Mesendoderm (in vitro differentiated cells): ENCODE measurements around the gene PRDM2.

Source experiments
- DNase-seq: peaks from one replicate; pipeline ENCODE4 v3.0.0; 2013
- H2AK5ac ChIP-seq: 2 replicates; pipeline ENCODE4 v1.6.1; 2013; ENCODE audit warnings: low read length, inconsistent platforms
- H2BK120ac ChIP-seq: 2 replicates; pipeline ENCODE4 v1.6.1; 2013; ENCODE audit warnings: low read depth, mild to moderate bottlenecking, low read length, moderate library complexity, mixed read lengths
- H2BK15ac ChIP-seq: replicated peaks from 2 replicates; pipeline ENCODE4 v1.6.1; 2013; ENCODE audit warnings: low read depth, mild to moderate bottlenecking, moderate library complexity
- H2BK5ac ChIP-seq: 2 replicates; pipeline ENCODE4 v1.6.1; 2013; ENCODE audit warnings: low read length, inconsistent platforms
- H3K18ac ChIP-seq: 2 replicates; pipeline ENCODE4 v1.6.1; 2013; ENCODE audit warnings: mild to moderate bottlenecking, low read length, mixed read lengths
- H3K23ac ChIP-seq: one replicate; pipeline ENCODE4 v1.6.1; 2013; ENCODE audit warnings: low read length
- H3K27ac ChIP-seq: 2 replicates; pipeline ENCODE4 v1.5.1; 2013; ENCODE audit warnings: low read depth, mild to moderate bottlenecking, inconsistent platforms, low read length, moderate library complexity
- H3K27me3 ChIP-seq: 2 replicates; pipeline ENCODE4 v1.6.1; 2013; ENCODE audit warnings: low read length, control low read depth, mild to moderate bottlenecking, inconsistent platforms; ENCODE audit not compliant: insufficient read depth, poor library complexity
- H3K36me3 ChIP-seq: 2 replicates; pipeline ENCODE4 v1.6.1; 2013; ENCODE audit warnings: low read length, inconsistent platforms; ENCODE audit not compliant: control insufficient read depth, insufficient read depth
- H3K4ac ChIP-seq: one replicate; pipeline ENCODE4 v1.6.1; 2013; ENCODE audit warnings: low read depth, mild to moderate bottlenecking, low read length, moderate library complexity
- H3K4me1 ChIP-seq: 2 replicates; pipeline ENCODE4 v1.6.1; 2013; ENCODE audit warnings: low read depth, low read length, inconsistent platforms; ENCODE audit not compliant: control insufficient read depth
- H3K4me2 ChIP-seq: 2 replicates; pipeline ENCODE4 v1.6.1; 2013; ENCODE audit warnings: low read length
- H3K4me3 ChIP-seq: 2 replicates; pipeline ENCODE4 v1.5.1; 2013; ENCODE audit warnings: mild to moderate bottlenecking, low read length
- H3K56ac ChIP-seq: one replicate; pipeline ENCODE4 v1.6.1; 2013; ENCODE audit warnings: low read length
- H3K79me1 ChIP-seq: 2 replicates; pipeline ENCODE4 v1.6.1; 2013; ENCODE audit warnings: low read length, inconsistent platforms
- H3K79me2 ChIP-seq: 2 replicates; pipeline ENCODE4 v1.6.1; 2013; ENCODE audit warnings: mild to moderate bottlenecking, low read length; ENCODE audit not compliant: control insufficient read depth, insufficient read depth
- H3K9ac ChIP-seq: 2 replicates; pipeline ENCODE4 v1.6.1; 2013; ENCODE audit warnings: low read length, inconsistent platforms
- H4K5ac ChIP-seq: one replicate; pipeline ENCODE4 v1.6.1; 2013; ENCODE audit warnings: low read length
- H4K8ac ChIP-seq: one replicate; pipeline ENCODE4 v1.6.1; 2013; ENCODE audit warnings: low read depth, mild to moderate bottlenecking, control low read depth, low read length, moderate library complexity
- WGBS: extraction: QIAGEN DNeasy Blood & Tissue Kit; methylation state at CpG from one replicate; pipeline ENCODE4 v1.1.7; 2013; ENCODE audit warnings: low lambda C conversion rate, missing lambda C conversion rate; ENCODE audit not compliant: insufficient coverage; ENCODE audit errors: extremely low coverage; 5-methylcytosine and 5-hydroxymethylcytosine counted together

The PRDM2 gene

DNA sequence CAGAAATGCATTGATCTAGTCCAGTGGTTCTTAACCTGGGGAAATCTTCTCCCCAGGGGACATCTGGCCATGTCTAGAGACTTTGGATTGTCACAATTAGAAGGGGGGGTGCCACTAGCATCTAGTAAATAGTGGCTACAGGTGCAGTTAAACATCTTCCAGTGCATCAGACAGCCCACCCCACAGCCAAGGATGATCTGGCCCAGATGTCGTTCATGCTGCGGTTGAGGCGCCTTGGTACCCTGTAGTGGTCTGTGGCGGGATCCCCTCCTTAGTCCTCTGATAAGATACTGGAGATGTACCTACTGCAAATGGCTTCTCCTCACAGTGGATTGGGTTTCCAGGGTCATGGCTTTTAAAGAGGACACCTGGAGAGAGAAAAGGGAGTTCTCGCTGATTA, 69.8 kb downstream of the PRDM2 start:
- Histone ChIP-seq H3K56ac (no peak overlapping the region), H2BK120ac (no peak overlapping the region), H3K27ac (no peak overlapping the region), H3K36me3 (no peaks in the 10 kb centered on the region), H3K79me1 (peaks cover 18% of the 10 kb centered on the region), H3K4me3 (no peak overlapping the region), H3K18ac (no peak overlapping the region), H3K4me2 (no peak overlapping the region), H2BK15ac (no peak overlapping the region), H4K8ac (no peak overlapping the region), H3K4me1 (no peaks in the 10 kb centered on the region), H3K9ac (no peak overlapping the region), H4K5ac (no peak overlapping the region), H3K79me2 (peaks cover 10% of the 10 kb centered on the region), H3K27me3 (no peaks in the 10 kb centered on the region), H2BK5ac (no peak overlapping the region), H3K4ac (no peak overlapping the region), H2AK5ac (no peak overlapping the region), H3K23ac (no peak overlapping the region)
- WGBS, result no CpG with 5 or more reads among the region's 5 CpGs
- DNase-seq, result no peak

DNA sequence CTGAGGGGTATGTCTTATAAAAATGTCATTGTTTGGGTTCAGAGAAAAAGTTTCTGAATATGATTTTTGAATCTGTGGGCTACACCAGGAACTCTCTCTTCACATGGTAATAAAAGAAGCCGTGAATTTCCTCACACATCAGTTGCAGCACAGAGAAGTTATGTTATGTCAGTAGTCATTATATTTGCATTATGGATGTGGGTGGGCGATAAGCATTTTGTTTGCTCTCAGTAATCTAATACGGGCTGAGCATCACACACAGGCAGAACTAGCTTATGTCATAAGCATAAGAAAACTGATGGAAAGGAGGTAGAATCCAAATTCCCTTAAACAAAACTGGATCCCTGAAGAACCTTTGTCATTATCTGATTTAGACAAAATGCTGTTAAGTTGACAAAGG, 70.8 kb downstream of the PRDM2 start:
- H2AK5ac ChIP-seq, result no peak overlapping the region
- H4K8ac ChIP-seq, result no peak overlapping the region
- no peak overlapping the region for H4K5ac ChIP-seq
- no peak overlapping the region for H3K23ac ChIP-seq
- peaks cover 8% of the 10 kb centered on the region for H3K79me2 ChIP-seq
- H3K27me3 ChIP-seq, result no peaks in the 10 kb centered on the region
- no peak overlapping the region for H3K27ac ChIP-seq
- no peaks in the 10 kb centered on the region for H3K36me3 ChIP-seq
- H3K79me1 ChIP-seq, result peaks cover 18% of the 10 kb centered on the region
- H3K18ac ChIP-seq, result no peak overlapping the region
- H3K56ac ChIP-seq, result no peak overlapping the region
- no peak overlapping the region for H2BK120ac ChIP-seq
- H3K4ac ChIP-seq, result no peak overlapping the region
- H3K4me1 ChIP-seq, result no peaks in the 10 kb centered on the region
- no peak for DNase-seq
- no CpG with 5 or more reads among the region's 3 CpGs for WGBS
- no peak overlapping the region for H3K4me3 ChIP-seq
- H3K9ac ChIP-seq, result no peak overlapping the region
- no peak overlapping the region for H2BK5ac ChIP-seq
- no peak overlapping the region for H3K4me2 ChIP-seq
- H2BK15ac ChIP-seq, result no peak overlapping the region

DNA sequence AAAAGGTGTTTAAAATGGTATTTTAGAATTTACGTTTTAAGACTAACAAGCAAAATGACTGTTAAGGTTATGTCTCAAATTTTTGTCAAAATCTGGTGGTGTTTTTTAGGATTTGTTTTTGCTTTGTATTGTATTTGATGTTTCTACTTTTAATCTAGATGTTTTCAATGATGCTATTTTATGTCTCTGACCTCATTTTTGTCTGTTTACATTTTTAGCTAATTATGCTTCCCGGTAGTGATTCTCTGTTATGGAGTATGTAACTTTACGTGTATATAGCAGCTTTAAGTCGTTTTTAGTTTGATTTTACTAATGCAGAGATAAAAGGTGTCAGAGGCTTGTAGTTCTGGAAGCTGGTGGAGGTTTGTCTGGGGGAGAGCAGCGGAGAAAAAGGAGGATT, 71.8 kb downstream of the PRDM2 start:
- no peak overlapping the region for H2AK5ac ChIP-seq
- DNase-seq, result no peak
- no peak overlapping the region for H3K23ac ChIP-seq
- H3K79me2 ChIP-seq, result peaks cover 7% of the 10 kb centered on the region
- no peak overlapping the region for H3K4me2 ChIP-seq
- H2BK120ac ChIP-seq, result no peak overlapping the region
- peaks cover 16% of the 10 kb centered on the region for H3K79me1 ChIP-seq
- H4K5ac ChIP-seq, result no peak overlapping the region
- H3K27me3 ChIP-seq, result no peaks in the 10 kb centered on the region
- H3K18ac ChIP-seq, result no peak overlapping the region
- no peak overlapping the region for H3K9ac ChIP-seq
- H3K4me1 ChIP-seq, result no peaks in the 10 kb centered on the region
- H4K8ac ChIP-seq, result no peak overlapping the region
- no peak overlapping the region for H3K4ac ChIP-seq
- H3K36me3 ChIP-seq, result no peaks in the 10 kb centered on the region
- H2BK15ac ChIP-seq, result no peak overlapping the region
- no peak overlapping the region for H3K4me3 ChIP-seq
- WGBS, result 100% methylated on average over 1 of the region's 5 CpGs
- no peak overlapping the region for H3K56ac ChIP-seq
- H3K27ac ChIP-seq, result no peak overlapping the region
- no peak overlapping the region for H2BK5ac ChIP-seq

DNA sequence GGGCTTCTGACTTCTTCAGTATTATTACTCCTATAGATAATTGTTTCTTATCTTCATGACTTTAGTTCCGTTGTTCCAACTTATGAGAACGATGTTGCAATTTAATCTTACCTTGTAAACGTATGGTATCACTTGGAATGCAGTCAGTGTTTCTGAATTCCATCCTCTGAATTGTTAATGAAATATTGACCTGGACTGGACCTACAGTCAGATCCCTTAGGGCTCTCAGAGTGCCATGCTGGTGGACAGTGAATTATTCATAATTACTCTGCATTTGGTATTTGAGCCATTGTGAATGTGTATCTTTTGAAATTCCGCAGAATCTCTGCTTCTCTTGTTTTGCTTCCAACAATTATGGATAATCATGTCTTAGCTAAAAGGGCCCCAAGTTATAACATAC, 72.3 kb downstream of the PRDM2 start:
- Histone ChIP-seq H4K5ac (no peak overlapping the region), H3K36me3 (no peaks in the 10 kb centered on the region), H2AK5ac (no peak overlapping the region), H3K18ac (no peak overlapping the region), H3K23ac (no peak overlapping the region), H3K4me2 (no peak overlapping the region), H3K4ac (no peak overlapping the region), H3K56ac (no peak overlapping the region), H3K27me3 (no peaks in the 10 kb centered on the region), H3K4me3 (no peak overlapping the region), H4K8ac (no peak overlapping the region), H3K27ac (no peak overlapping the region), H3K9ac (no peak overlapping the region), H3K4me1 (no peaks in the 10 kb centered on the region), H2BK120ac (no peak overlapping the region), H3K79me2 (peaks cover 7% of the 10 kb centered on the region), H2BK15ac (no peak overlapping the region), H2BK5ac (no peak overlapping the region), H3K79me1 (peaks cover 16% of the 10 kb centered on the region)
- DNase-seq, result no peak
- WGBS, result no CpG with 5 or more reads among the region's 4 CpGs

DNA sequence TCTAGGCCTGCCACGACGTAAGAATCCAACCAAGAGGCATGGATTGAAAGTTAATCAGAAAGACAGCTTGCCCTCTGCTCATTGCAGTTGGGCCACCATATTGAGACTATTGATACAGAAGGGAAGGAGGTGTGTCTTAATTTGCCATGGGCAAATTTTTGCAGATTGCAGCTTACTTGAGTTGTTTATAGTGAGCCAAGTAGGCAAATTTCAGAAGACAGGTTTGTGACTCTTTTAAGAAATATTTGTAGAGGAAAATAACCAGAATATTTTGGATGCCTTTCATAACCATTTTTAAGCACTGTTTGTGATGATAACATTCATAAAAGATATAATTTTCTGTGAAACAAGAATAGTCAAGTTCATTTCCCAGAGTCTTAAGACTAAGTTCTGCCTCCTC, 74.1 kb downstream of the PRDM2 start:
- H3K4me1 ChIP-seq, result no peaks in the 10 kb centered on the region
- no peak overlapping the region for H2BK120ac ChIP-seq
- no peak overlapping the region for H2BK15ac ChIP-seq
- no peak overlapping the region for H3K18ac ChIP-seq
- H3K79me1 ChIP-seq, result peaks cover 13% of the 10 kb centered on the region
- H4K8ac ChIP-seq, result no peak overlapping the region
- H3K4ac ChIP-seq, result no peak overlapping the region
- DNase-seq, result no peak
- H3K36me3 ChIP-seq, result no peaks in the 10 kb centered on the region
- peaks cover 4% of the 10 kb centered on the region for H3K79me2 ChIP-seq
- H3K56ac ChIP-seq, result no peak overlapping the region
- H2BK5ac ChIP-seq, result no peak overlapping the region
- no CpG with 5 or more reads among the region's 2 CpGs for WGBS
- no peak overlapping the region for H3K4me3 ChIP-seq
- no peak overlapping the region for H3K9ac ChIP-seq
- no peak overlapping the region for H3K4me2 ChIP-seq
- no peak overlapping the region for H4K5ac ChIP-seq
- H2AK5ac ChIP-seq, result no peak overlapping the region
- H3K27me3 ChIP-seq, result no peaks in the 10 kb centered on the region
- H3K27ac ChIP-seq, result no peak overlapping the region
- H3K23ac ChIP-seq, result no peak overlapping the region

DNA sequence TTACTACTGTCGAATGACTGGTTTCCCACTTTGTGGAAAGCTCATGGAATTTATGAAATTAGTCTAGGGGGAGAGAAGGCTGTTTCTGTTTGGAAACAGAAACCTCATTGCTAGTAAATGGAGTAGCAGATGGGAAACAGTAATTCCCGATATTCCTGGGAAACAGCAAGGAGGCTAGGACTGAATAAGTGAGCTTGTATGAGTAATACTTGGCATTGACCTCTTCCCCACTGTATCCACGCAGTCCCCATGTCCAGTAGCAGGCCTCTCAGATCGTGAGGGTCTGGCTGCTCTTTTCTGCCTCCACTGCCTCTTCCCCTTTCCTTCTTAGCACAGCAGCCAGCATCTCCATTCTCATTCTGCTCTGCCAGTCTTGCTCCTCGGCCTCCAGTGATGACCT, 75.5 kb downstream of the PRDM2 start:
- Histone ChIP-seq H2BK15ac (no peak overlapping the region), H4K8ac (no peak overlapping the region), H3K4ac (no peak overlapping the region), H3K27me3 (no peaks in the 10 kb centered on the region), H3K56ac (no peak overlapping the region), H2BK5ac (no peak overlapping the region), H3K36me3 (no peaks in the 10 kb centered on the region), H3K23ac (no peak overlapping the region), H3K18ac (no peak overlapping the region), H4K5ac (no peak overlapping the region), H3K4me1 (no peaks in the 10 kb centered on the region), H3K4me3 (no peak overlapping the region), H2BK120ac (no peak overlapping the region), H3K4me2 (no peak overlapping the region), H3K27ac (no peak overlapping the region), H3K79me2 (no peaks in the 10 kb centered on the region), H3K9ac (no peak overlapping the region), H2AK5ac (no peak overlapping the region), H3K79me1 (peaks cover 7% of the 10 kb centered on the region)
- no CpG with 5 or more reads among the region's 5 CpGs for WGBS
- no peak for DNase-seq
